ENCODE results near the gene DEFB127. TPM values are rescaled to one million over a fixed set of nuclear protein-coding genes. Genes with fewer than 3 reads are reported as not detected.
"Not testable (repeated sequence)": the region's sequence is repeated elsewhere in the genome, so short reads cannot be mapped to it uniquely, and the experiment has no call there.

DEFB127 gene
- total RNA-seq (2014; rRNA removed; shearing (Covaris generic)): not detected in 2 replicates

- Histone ChIP-seq H3K27me3 (ENCODE audit: control insufficient read depth, insufficient read depth, low read length) (no peaks in the 10 kb centered on the region; the same call in 1 of the 2 replicates), H3K36me3 (replicated peaks; ENCODE audit: control insufficient read depth, insufficient read depth, low read length) (no peaks in the 10 kb centered on the region), H3K4me3 (ENCODE audit: insufficient read depth, low read depth, low read length) (no peak within 1 kb of the TSS)
- no peak for DNase-seq
These were observed at the start of gene DEFB127 for GRCh38 chr20:157154-157553. TSS of gene DEFB127 (plus strand) at chr20:157454. CDS start at chr20:157545, 91 bp downstream.

GRCh38 chr20:112396-112795 is 44.9 kb upstream of the DEFB127 start:
- no peaks in the 10 kb centered on the region for H3K36me3 ChIP-seq (replicated peaks; ENCODE audit: control insufficient read depth, insufficient read depth, low read length)
- H3K27me3 ChIP-seq (ENCODE audit: control insufficient read depth, insufficient read depth, low read length): no peaks in the 10 kb centered on the region; the same call in 1 of the 2 replicates
- no peak for DNase-seq
- H3K4me3 ChIP-seq (ENCODE audit: insufficient read depth, low read depth, low read length): no peak overlapping the region

GRCh38 chr20:117518-117917 is 39.7 kb upstream of the DEFB127 start:
- no peaks in the 10 kb centered on the region; the same call in 1 of the 2 replicates for H3K27me3 ChIP-seq (ENCODE audit: control insufficient read depth, insufficient read depth, low read length)
- no peaks in the 10 kb centered on the region for H3K36me3 ChIP-seq (replicated peaks; ENCODE audit: control insufficient read depth, insufficient read depth, low read length)
- DNase-seq: no peak

GRCh38 chr20:129786-130323 is 27.4 kb upstream of the DEFB127 start:
- not testable (repeated sequence) for DNase-seq

More at GRCh38 chr20:117518-117917, 39.7 kb upstream of the DEFB127 start:
- no peak overlapping the region for H3K4me3 ChIP-seq (ENCODE audit: insufficient read depth, low read depth, low read length)

GRCh38 chr20:137668-138490 is 19.4 kb upstream of the DEFB127 start:
- no peaks in the 10 kb centered on the region for H3K27me3 ChIP-seq (ENCODE audit: control insufficient read depth, insufficient read depth, low read length)
- no peak overlapping the region for H3K4me3 ChIP-seq (ENCODE audit: insufficient read depth, low read depth, low read length)
- peak; percentile 5 for DNase-seq
- H3K36me3 ChIP-seq (replicated peaks; ENCODE audit: control insufficient read depth, insufficient read depth, low read length): no peaks in the 10 kb centered on the region

More at GRCh38 chr20:129786-130323, 27.4 kb upstream of the DEFB127 start:
- H3K4me3 ChIP-seq (ENCODE audit: insufficient read depth, low read depth, low read length); H3K27me3 ChIP-seq (ENCODE audit: control insufficient read depth, insufficient read depth, low read length); H3K36me3 ChIP-seq (replicated peaks; ENCODE audit: control insufficient read depth, insufficient read depth, low read length): not testable (repeated sequence)

- no peak within 1 kb of the TSS for H3K4me3 ChIP-seq (ENCODE audit: insufficient read depth, low read depth, low read length)
- no peaks in the 10 kb centered on the region for H3K36me3 ChIP-seq (replicated peaks; ENCODE audit: control insufficient read depth, insufficient read depth, low read length)
- DNase-seq: no peak
- H3K27me3 ChIP-seq (ENCODE audit: control insufficient read depth, insufficient read depth, low read length): no peaks in the 10 kb centered on the region
These were observed 15.0 kb upstream of the DEFB127 start, which contains the start of gene DEFB126 for GRCh38 chr20:142290-142689. TSS of gene DEFB126 (plus strand) at chr20:142590. CDS start at chr20:142629, 39 bp downstream.

GRCh38 chr20:145877-146276 is 11.4 kb upstream of the DEFB127 start:
- no peak overlapping the region for H3K4me3 ChIP-seq (ENCODE audit: insufficient read depth, low read depth, low read length)
- H3K27me3 ChIP-seq (ENCODE audit: control insufficient read depth, insufficient read depth, low read length): no peaks in the 10 kb centered on the region
- no peak for DNase-seq
- no peaks in the 10 kb centered on the region for H3K36me3 ChIP-seq (replicated peaks; ENCODE audit: control insufficient read depth, insufficient read depth, low read length)

- DNase-seq: no peak
- Histone ChIP-seq H3K27me3 (ENCODE audit: control insufficient read depth, insufficient read depth, low read length) (no peaks in the 10 kb centered on the region), H3K36me3 (replicated peaks; ENCODE audit: control insufficient read depth, insufficient read depth, low read length) (no peaks in the 10 kb centered on the region), H3K4me3 (ENCODE audit: insufficient read depth, low read depth, low read length) (no peak overlapping the region)
These were observed 5.1 kb upstream of the DEFB127 start for GRCh38 chr20:152131-152530.

- Histone ChIP-seq H3K4me3 (ENCODE audit: insufficient read depth, low read depth, low read length) (no peak overlapping the region), H3K36me3 (replicated peaks; ENCODE audit: control insufficient read depth, insufficient read depth, low read length) (no peaks in the 10 kb centered on the region)
- no peak for DNase-seq
These were observed 7.4 kb downstream of the DEFB127 start for GRCh38 chr20:164618-165017.

GRCh38 chr20:168876-169275 is 11.6 kb downstream of the DEFB127 start:
- Histone ChIP-seq H3K4me3 (ENCODE audit: insufficient read depth, low read depth, low read length) (no peak overlapping the region), H3K36me3 (replicated peaks; ENCODE audit: control insufficient read depth, insufficient read depth, low read length) (no peaks in the 10 kb centered on the region), H3K27me3 (ENCODE audit: control insufficient read depth, insufficient read depth, low read length) (no peaks in the 10 kb centered on the region)
- no peak for DNase-seq

More at GRCh38 chr20:164618-165017, 7.4 kb downstream of the DEFB127 start:
- H3K27me3 ChIP-seq (ENCODE audit: control insufficient read depth, insufficient read depth, low read length): no peaks in the 10 kb centered on the region

- no peak for DNase-seq
- Histone ChIP-seq H3K4me3 (ENCODE audit: insufficient read depth, low read depth, low read length) (no peak overlapping the region), H3K36me3 (replicated peaks; ENCODE audit: control insufficient read depth, insufficient read depth, low read length) (no peaks in the 10 kb centered on the region), H3K27me3 (ENCODE audit: control insufficient read depth, insufficient read depth, low read length) (no peaks in the 10 kb centered on the region)
These were observed 27.0 kb downstream of the DEFB127 start for GRCh38 chr20:184288-184687.

- Histone ChIP-seq H3K4me3 (ENCODE audit: insufficient read depth, low read depth, low read length) (no peak overlapping the region), H3K36me3 (replicated peaks; ENCODE audit: control insufficient read depth, insufficient read depth, low read length) (no peaks in the 10 kb centered on the region), H3K27me3 (ENCODE audit: control insufficient read depth, insufficient read depth, low read length) (no peaks in the 10 kb centered on the region)
- DNase-seq: no peak
These were observed 30.5 kb downstream of the DEFB127 start for GRCh38 chr20:187733-188132.

GRCh38 chr20:189611-190010 is 32.4 kb downstream of the DEFB127 start, which contains the start of gene DEFB128:
TSS of gene DEFB128 (minus strand) at chr20:189711. CDS start at chr20:189623, 88 bp downstream.
- DNase-seq: no peak
- Histone ChIP-seq H3K27me3 (ENCODE audit: control insufficient read depth, insufficient read depth, low read length) (no peaks in the 10 kb centered on the region), H3K36me3 (replicated peaks; ENCODE audit: control insufficient read depth, insufficient read depth, low read length) (no peaks in the 10 kb centered on the region), H3K4me3 (ENCODE audit: insufficient read depth, low read depth, low read length) (no peak within 1 kb of the TSS)

- Histone ChIP-seq H3K36me3 (replicated peaks; ENCODE audit: control insufficient read depth, insufficient read depth, low read length) (no peaks in the 10 kb centered on the region), H3K27me3 (ENCODE audit: control insufficient read depth, insufficient read depth, low read length) (no peaks in the 10 kb centered on the region; the same call in 1 of the 2 replicates)
- DNase-seq: no peak
These were observed 41.0 kb downstream of the DEFB127 start for GRCh38 chr20:198225-198624.

GRCh38 chr20:199996-200395 is 42.7 kb downstream of the DEFB127 start:
- no peaks in the 10 kb centered on the region; the same call in 1 of the 2 replicates for H3K27me3 ChIP-seq (ENCODE audit: control insufficient read depth, insufficient read depth, low read length)
- H3K36me3 ChIP-seq (replicated peaks; ENCODE audit: control insufficient read depth, insufficient read depth, low read length): no peaks in the 10 kb centered on the region
- DNase-seq: no peak
- no peak overlapping the region for H3K4me3 ChIP-seq (ENCODE audit: insufficient read depth, low read depth, low read length)

More at GRCh38 chr20:198225-198624, 41.0 kb downstream of the DEFB127 start:
- H3K4me3 ChIP-seq (ENCODE audit: insufficient read depth, low read depth, low read length): no peak overlapping the region

Measured in H7 (cell line).